ENCODE results near the gene PRDX1. TPM values are rescaled to one million over a fixed set of nuclear protein-coding genes. Genes with fewer than 3 reads are reported as not detected.

PRDX1 gene
- total RNA-seq, 2 donors from 2014 or later, result 196 to 246 TPM

- no peaks in the 10 kb centered on the region for H3K36me3 ChIP-seq
- no peak for ATAC-seq (ENCODE audit: insufficient number of reproducible peaks, low FRiP score, low read depth)
- no peak for DNase-seq (ENCODE audit: low spot score)
- no peak overlapping the region for H3K27ac ChIP-seq
- no peak for TF ChIP-seq CTCF (IDR thresholded peaks at IDR 0.05)
- H3K27me3 ChIP-seq (replicated peaks; ENCODE audit: insufficient read depth), result no peaks in the 10 kb centered on the region
- H3K4me3 ChIP-seq, result no peak overlapping the region
- H3K4me1 ChIP-seq (ENCODE audit: control insufficient read depth in 1 of 2, low read depth in 2 of 2), result no peaks in the 10 kb centered on the region
- H3K9me3 ChIP-seq, result no peaks in the 10 kb centered on the region
These were observed 56.4 kb downstream of the PRDX1 start for GRCh38 chr1:45465277-45465676.

Other genes starting within 250 kb of the PRDX1 start
- not detected for gene HPDL, start 195.0 kb downstream of the PRDX1 start, total RNA-seq
- 10 to 100 TPM in 1 of 2 donors, 1 to 10 TPM in 1; 4.7 to 10.5 TPM for gene TOE1, start 181.7 kb downstream of the PRDX1 start, total RNA-seq
- 10 to 100 TPM; 15.2 to 27.4 TPM for gene MUTYH, start 181.4 kb downstream of the PRDX1 start, total RNA-seq
- 1 to 10 TPM; 3.5 to 7.6 TPM for gene TESK2, start 30.7 kb downstream of the PRDX1 start, total RNA-seq
- 1 to 10 TPM; 1.3 to 1.9 TPM for gene CCDC163, start 21.8 kb downstream of the PRDX1 start, total RNA-seq
- gene MMACHC, start 21.6 kb downstream of the PRDX1 start, total RNA-seq, result 1 to 10 TPM; 1.4 to 1.5 TPM
- gene AKR1A1, start 28.9 kb upstream of the PRDX1 start, total RNA-seq, result 100 to 1,000 TPM in 1 of 2 donors, 10 to 100 TPM in 1; 35.3 to 130 TPM
- 10 to 100 TPM; 34.7 to 91.4 TPM for gene NASP, start 62.2 kb upstream of the PRDX1 start, total RNA-seq
- 1 to 10 TPM; 2.2 to 4.0 TPM for gene CCDC17, start 102.2 kb upstream of the PRDX1 start, total RNA-seq
- 100 to 1,000 TPM; 103 to 120 TPM for gene GPBP1L1, start 164.6 kb upstream of the PRDX1 start, total RNA-seq
- gene TMEM69, start 166.3 kb upstream of the PRDX1 start, total RNA-seq, result 1 to 10 TPM; 6.8 to 7.2 TPM
- 10 to 100 TPM in 1 of 2 donors, 1 to 10 TPM in 1; 6.9 to 10.2 TPM for gene IPP, start 228.8 kb upstream of the PRDX1 start, total RNA-seq

All from thoracic aorta (tissue), 2 donors.